Gastrocnemius medialis (tissue), 4 donors: ENCODE measurements around the gene SHBG. TPM values are rescaled to one million over a fixed set of nuclear protein-coding genes. Genes with fewer than 3 reads are reported as not detected.

ENCODE experiments used
- ATAC-seq, 2 donors: fragments of 150-250 bp; one replicate each; pipeline ENCODE4 v1.9.1; 2016
- DNase-seq, 2 donors: peaks; one replicate each; pipeline ENCODE4 v3.0.0-alpha.2; 2019
- H3K27ac ChIP-seq, 4 donors: fragments of 200-600 bp; sonication (generic); 1 replicate in 1 of 4; 2 replicates in 3 of 4; pipeline ENCODE4 v1.5.1; 2016 to 2018; ENCODE audit warnings: mild to moderate bottlenecking in 2 of 4, moderate library complexity in 1 of 4
- H3K27me3 ChIP-seq, 3 donors: fragments of 200-600 bp; sonication (generic) in 2 of 3; 1 replicate in 1 of 3; 2 replicates in 2 of 3; pipeline versions ENCODE4 v1.5.1 to v1.6.0; 2016 to 2019; ENCODE audit warnings: mild to moderate bottlenecking in 1 of 3, moderate library complexity in 1 of 3
- H3K36me3 ChIP-seq, 2 donors: fragments of 200-600 bp; sonication (generic) in 1 of 2; one replicate each; pipeline ENCODE4 v1.5.1; 2017 to 2018
- H3K4me1 ChIP-seq, 2 donors: fragments of 200-600 bp; sonication (generic) in 1 of 2; one replicate each; pipeline ENCODE4 v1.5.1; 2016 to 2017; ENCODE audit warnings: mild to moderate bottlenecking in 2 of 2
- H3K4me3 ChIP-seq, 4 donors: fragments of 200-600 bp; sonication (generic) in 3 of 4; 1 replicate in 1 of 4; 2 replicates in 3 of 4; pipeline ENCODE4 v1.5.1; 2016 to 2019; ENCODE audit warnings: mild to moderate bottlenecking in 2 of 4
- H3K9me3 ChIP-seq, 3 donors: fragments of 200-600 bp; sonication (generic) in 2 of 3; 1 replicate in 1 of 3; 2 replicates in 2 of 3; pipeline ENCODE4 v1.5.1; 2016 to 2019
- POLR2A ChIP-seq, 2 donors: fragments of 450-650 bp; IDR thresholded peaks; one replicate each; pipeline ENCODE4 v1.6.1; 2017; ENCODE audit warnings: antibody characterized with exemption in 2 of 2, mild to moderate bottlenecking in 2 of 2, moderate library complexity in 2 of 2
- in situ Hi-C, 4 donors: fragments of 200-750 bp; cut with MboI; loops; one replicate each; pipeline versions ENCODE4 v1.15.0 to v1.8.0; 2017; ENCODE audit warnings: low sequenced_read_pairs in 4 of 4
- intact Hi-C: fragments of 100-400 bp; cut with DNase I; formaldehyde crosslinking; loops from one replicate; pipeline ENCODE4 v1.15.1; 2023; ENCODE audit warnings: low total_unique reads
- total RNA-seq, 4 donors: library from RNA; depleted of rRNA; stranded (reverse); fragments of >200 nt; gene quantifications; one replicate each; pipeline versions ENCODE4 v1.1.0 to v1.2.3, GENCODE V29; 2016
- TF ChIP-seq, protein P1 (sequence below), 5 experiments: fragments of 450-650 bp in 3 of 5; fragments of 200-600 bp in 2 of 5; sonication (generic) in 2 of 5; IDR thresholded peaks in 4 of 5; conservative IDR thresholded peaks in 1 of 5; 1 replicate in 4 of 5; 2 replicates in 1 of 5; pipeline ENCODE4 v1.5.1; 2016 to 2019; ENCODE audit warnings: antibody characterized with exemption in 5 of 5, mild to moderate bottlenecking in 3 of 5, moderate library complexity in 3 of 5

Gene SHBG
- not detected for total RNA-seq

GRCh38 chr17:7629939-7630571 lies at the start of gene SHBG:
SHBG (plus strand) TSS chr17:7630135; CDS start chr17:7630173, 38 bp downstream.
- no peak within 1 kb of the TSS for H3K27ac ChIP-seq
- H3K27me3 ChIP-seq: no peaks in the 10 kb centered on the region
- DNase-seq: no peak
- no peak for ATAC-seq
- no peak for TF ChIP-seq POLR2A (IDR thresholded peaks at IDR 0.05)
- TF ChIP-seq, protein P1, sequence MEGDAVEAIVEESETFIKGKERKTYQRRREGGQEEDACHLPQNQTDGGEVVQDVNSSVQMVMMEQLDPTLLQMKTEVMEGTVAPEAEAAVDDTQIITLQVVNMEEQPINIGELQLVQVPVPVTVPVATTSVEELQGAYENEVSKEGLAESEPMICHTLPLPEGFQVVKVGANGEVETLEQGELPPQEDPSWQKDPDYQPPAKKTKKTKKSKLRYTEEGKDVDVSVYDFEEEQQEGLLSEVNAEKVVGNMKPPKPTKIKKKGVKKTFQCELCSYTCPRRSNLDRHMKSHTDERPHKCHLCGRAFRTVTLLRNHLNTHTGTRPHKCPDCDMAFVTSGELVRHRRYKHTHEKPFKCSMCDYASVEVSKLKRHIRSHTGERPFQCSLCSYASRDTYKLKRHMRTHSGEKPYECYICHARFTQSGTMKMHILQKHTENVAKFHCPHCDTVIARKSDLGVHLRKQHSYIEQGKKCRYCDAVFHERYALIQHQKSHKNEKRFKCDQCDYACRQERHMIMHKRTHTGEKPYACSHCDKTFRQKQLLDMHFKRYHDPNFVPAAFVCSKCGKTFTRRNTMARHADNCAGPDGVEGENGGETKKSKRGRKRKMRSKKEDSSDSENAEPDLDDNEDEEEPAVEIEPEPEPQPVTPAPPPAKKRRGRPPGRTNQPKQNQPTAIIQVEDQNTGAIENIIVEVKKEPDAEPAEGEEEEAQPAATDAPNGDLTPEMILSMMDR (IDR thresholded peaks at IDR 0.05 in 4 of 5, conservative IDR thresholded peaks at IDR 0.05 in 1 of 5): no peak
- H3K9me3 ChIP-seq: no peaks in the 10 kb centered on the region
- H3K4me3 ChIP-seq: no peak within 1 kb of the TSS
- in situ Hi-C loops (loop anchor here in 3 of 4 donors (5.0 kb wide), 2 partner anchors 52 to 57 kb away; partner anchors contain the start of genes TP53 (in 2 of the 3) and WRAP53 (in 2 of the 3)), intact Hi-C loops (loop anchor here (5.0 kb wide), 1 partner anchor 202 kb away; the partner anchor contains the start of gene KDM6B)
- H3K4me1 ChIP-seq: peaks cover 8 to 10% of the 10 kb centered on the region in 2 donors
- peaks cover 0 to 9% of the 10 kb centered on the region in 2 donors for H3K36me3 ChIP-seq

- no peaks in the 10 kb centered on the region for H3K27me3 ChIP-seq
- no peaks in the 10 kb centered on the region for H3K9me3 ChIP-seq
- intact Hi-C loops: no loop called here
- in situ Hi-C loops: no loop called here
- peaks cover 73 to 74% of the 10 kb centered on the region in 2 donors for H3K4me1 ChIP-seq
- TF ChIP-seq, protein P1 (IDR thresholded peaks at IDR 0.05 in 4 of 5, conservative IDR thresholded peaks at IDR 0.05 in 1 of 5): no peak
- TF ChIP-seq POLR2A (IDR thresholded peaks at IDR 0.05): no peak
- peak overlapping the region in 2 of 4 donors; percentile 22 to 36 for H3K4me3 ChIP-seq
- peaks cover 0 to 31% of the 10 kb centered on the region in 2 donors for H3K36me3 ChIP-seq
- ATAC-seq (no peak), DNase-seq (no peak)
- peak overlapping the region; percentile 98 to 100 (median 99) for H3K27ac ChIP-seq
Observed at GRCh38 chr17:7580604-7581575, 49.0 kb upstream of the SHBG start.

GRCh38 chr17:7582396-7583252 lies 47.3 kb upstream of the SHBG start:
- DNase-seq: no peak
- peak overlapping the region; percentile 67 to 84 (median 68) for H3K4me3 ChIP-seq
- H3K9me3 ChIP-seq: no peaks in the 10 kb centered on the region
- H3K27ac ChIP-seq: peak overlapping the region; percentile 98 to 100 (median 99)
- no peaks in the 10 kb centered on the region for H3K27me3 ChIP-seq
- peaks cover 57 to 59% of the 10 kb centered on the region in 2 donors for H3K4me1 ChIP-seq
- in situ Hi-C loops (no loop called here), intact Hi-C loops (no loop called here)
- peaks cover 0 to 26% of the 10 kb centered on the region in 2 donors for H3K36me3 ChIP-seq
- ATAC-seq: no peak
- TF ChIP-seq, protein P1 (IDR thresholded peaks at IDR 0.05 in 4 of 5, conservative IDR thresholded peaks at IDR 0.05 in 1 of 5): no peak
- TF ChIP-seq POLR2A (IDR thresholded peaks at IDR 0.05): no peak
